Smooth muscle cell (in vitro differentiated cells): ENCODE measurements around the gene PSMA6. TPM values are rescaled to one million over a fixed set of nuclear protein-coding genes. Genes with fewer than 3 reads are reported as not detected.
"Not testable (repeated sequence)": the region's sequence is repeated elsewhere in the genome, so short reads cannot be mapped to it uniquely, and the experiment has no call there.

Experiments
- DNase-seq: peaks from one replicate; lab custom pipeline; 2025; ENCODE audit not compliant: unreplicated experiment; lab: John Stamatoyannopoulos, UW
- H2AFZ ChIP-seq: fragments of 200-600 bp; sonication (generic); 2 replicates; pipeline ENCODE4 v1.6.0; 2016; ENCODE audit warnings: antibody characterized with exemption, low read depth, mild to moderate bottlenecking
- H3F3A ChIP-seq: fragments of 200-600 bp; sonication (generic); 2 replicates; pipeline ENCODE4 v1.6.0; 2017; ENCODE audit warnings: antibody characterized with exemption, low read depth
- H3K27ac ChIP-seq: fragments of 200-600 bp; sonication (generic); 2 replicates; pipeline ENCODE4 v1.5.1; 2016; ENCODE audit warnings: low read depth, mild to moderate bottlenecking
- H3K27me3 ChIP-seq: fragments of 200-600 bp; sonication (generic); 2 replicates; pipeline ENCODE4 v1.6.1; 2016; ENCODE audit warnings: low read depth, mild to moderate bottlenecking
- H3K36me3 ChIP-seq: fragments of 200-600 bp; sonication (generic); 2 replicates; pipeline ENCODE4 v1.5.1; 2016; ENCODE audit warnings: low read depth
- H3K4me1 ChIP-seq: fragments of 200-600 bp; sonication (generic); 2 replicates; pipeline ENCODE4 v1.5.1; 2016; ENCODE audit warnings: low read depth
- H3K4me2 ChIP-seq: fragments of 200-600 bp; sonication (generic); 2 replicates; pipeline ENCODE4 v1.6.0; 2016; ENCODE audit warnings: mild to moderate bottlenecking
- H3K4me3 ChIP-seq: fragments of 200-600 bp; sonication (generic); 2 replicates; pipeline ENCODE4 v1.5.1; 2016; ENCODE audit warnings: mild to moderate bottlenecking
- H3K79me2 ChIP-seq: fragments of 200-600 bp; sonication (generic); 2 replicates; pipeline ENCODE4 v1.6.0; 2016; ENCODE audit warnings: low read depth, mild to moderate bottlenecking
- H3K9ac ChIP-seq: fragments of 200-600 bp; sonication (generic); 2 replicates; pipeline ENCODE4 v1.6.0; 2016; ENCODE audit warnings: low read depth
- H3K9me3 ChIP-seq: fragments of 200-600 bp; sonication (generic); replicated peaks from 2 replicates; pipeline ENCODE4 v1.5.1; 2016; ENCODE audit warnings: low read depth
- H4K20me1 ChIP-seq: fragments of 200-600 bp; sonication (generic); 2 replicates; pipeline ENCODE4 v1.6.0; 2016; ENCODE audit warnings: low read depth
- CTCF ChIP-seq: fragments of 200-600 bp; sonication (generic); IDR thresholded peaks from 2 replicates; pipeline ENCODE4 v1.5.1; 2017; ENCODE audit warnings: borderline replicate concordance, mild to moderate bottlenecking, antibody characterized with exemption; ENCODE audit not compliant: insufficient read depth, poor library complexity, severe bottlenecking
- WGBS: methylation state at CpG from one replicate; pipeline ENCODE4 v1.1.7; 2016; ENCODE audit warnings: low lambda C conversion rate; 5-methylcytosine and 5-hydroxymethylcytosine counted together
- polyA plus RNA-seq: library from polyadenylated mRNA; unstranded; fragments of >200 nt; fragmentation: Nextera tagmentation; extraction: Ambion mirVana; gene quantifications from 2 replicates; pipeline ENCODE4 v1.2.1, GENCODE V29; 2016
- total RNA-seq: library from RNA; depleted of rRNA; stranded (reverse); fragments of >200 nt; gene quantifications from 2 replicates; pipeline ENCODE4 v1.2.3, GENCODE V29; 2014

Gene PSMA6
- total and polyA plus RNA-seq, 2 experiments from 2014 or later = 251 to 315 TPM

GRCh38 chr14:35335388-35336092, 43.4 kb downstream of the PSMA6 start:
- no peak overlapping the region for H3K4me3 ChIP-seq
- 91% methylated on average over 13 of the region's 13 CpGs for whole genome bisulfite sequencing
- H3K79me2 ChIP-seq = no peaks in the 10 kb centered on the region
- H3K9me3 ChIP-seq = no peaks in the 10 kb centered on the region
- H3K27ac ChIP-seq = peak overlapping the region; percentile 75
- H3K4me2 ChIP-seq = peak overlapping the region; percentile 53
- H4K20me1 ChIP-seq = no peaks in the 10 kb centered on the region
- no peak for TF ChIP-seq CTCF
- no peaks in the 10 kb centered on the region for H3K27me3 ChIP-seq
- no peak overlapping the region for H3K9ac ChIP-seq
- H2AFZ ChIP-seq = no peak overlapping the region
- H3F3A ChIP-seq = peaks cover 8% of the 10 kb centered on the region
- peaks cover 22% of the 10 kb centered on the region for H3K4me1 ChIP-seq
- no peaks in the 10 kb centered on the region for H3K36me3 ChIP-seq
- no peak for DNase-seq

GRCh38 chr14:35336171-35336493, 44.0 kb downstream of the PSMA6 start:
- peak overlapping the region; percentile 75 for H3K27ac ChIP-seq
- peak overlapping the region; percentile 53 for H3K4me2 ChIP-seq

GRCh38 chr14:35336494-35337268, 44.5 kb downstream of the PSMA6 start:
- Histone ChIP-seq H4K20me1 (no peaks in the 10 kb centered on the region), H3K4me2 (peak overlapping the region; percentile 53), H3K9ac (no peak overlapping the region), H3K79me2 (no peaks in the 10 kb centered on the region), H3K27ac (peak overlapping the region; percentile 75), H3K9me3 (no peaks in the 10 kb centered on the region), H3F3A (peaks cover 8% of the 10 kb centered on the region), H3K36me3 (no peaks in the 10 kb centered on the region), H2AFZ (peak overlapping the region; percentile 87), H3K4me1 (peaks cover 27% of the 10 kb centered on the region), H3K4me3 (no peak overlapping the region), H3K27me3 (no peaks in the 10 kb centered on the region)
- DNase-seq = peak; percentile 34
- 30% methylated on average over 28 of the region's 28 CpGs for WGBS
- TF ChIP-seq CTCF = no peak

More at GRCh38 chr14:35336171-35336493, 44.0 kb downstream of the PSMA6 start:
- not testable (repeated sequence) for H3K27me3 ChIP-seq, H3K9ac ChIP-seq, DNase-seq, H3K4me3 ChIP-seq, H3K79me2 ChIP-seq, H3F3A ChIP-seq, H4K20me1 ChIP-seq, H3K36me3 ChIP-seq, H3K9me3 ChIP-seq
- Histone ChIP-seq H3K4me1 (peaks cover 22% of the 10 kb centered on the region), H2AFZ (peak overlapping the region; percentile 87)
- WGBS = 87% methylated on average over 3 of the region's 3 CpGs
